HepG2 (cell line): Measurements from ENCODE around the gene SYS1. TPM values are rescaled to one million over a fixed set of nuclear protein-coding genes. Genes with fewer than 3 reads are reported as not detected.

Experiments used
- CHD4 ChIP-seq: fragments of 200-600 bp; sonication (generic); IDR thresholded peaks from 2 replicates; pipeline ENCODE4 v1.7.0; 2017; ENCODE audit warnings: mild to moderate bottlenecking, low read length, borderline replicate concordance
- EED ChIP-seq: sonication (generic); formaldehyde crosslinking; IDR thresholded peaks from 2 replicates; pipeline ENCODE4 v1.5.0; 2020; ENCODE audit warnings: mild to moderate bottlenecking, missing genetic modification reagents
- ELF3 ChIP-seq: IDR thresholded peaks from 2 replicates; pipeline ENCODE4 v1.6.1; 2016; ENCODE audit warnings: missing genetic modification reagents, missing compliant biosample characterization
- ETV6 ChIP-seq: sonication (generic); formaldehyde crosslinking; conservative IDR thresholded peaks from 2 replicates; pipeline ENCODE4 v1.4.0; 2020; ENCODE audit warnings: missing genetic modification reagents
- GABPA ChIP-seq, 2 experiments: IDR thresholded peaks; 2 replicates each; pipeline ENCODE4 v1.6.1; 2011 to 2016; ENCODE audit warnings: low read depth in 2 of 2, low read length in 1 of 2, missing biosample characterization in 1 of 2, missing genetic modification characterization in 1 of 2
- HNRNPLL ChIP-seq: fragments of 200-400 bp; formaldehyde crosslinking; IDR thresholded peaks from 2 replicates; pipeline ENCODE4 v1.6.1; 2017; ENCODE audit warnings: mild to moderate bottlenecking, low read depth, low read length; ENCODE audit not compliant: poor library complexity, severe bottlenecking
- JUNB ChIP-seq: sonication (generic); formaldehyde crosslinking; IDR thresholded peaks from 2 replicates; pipeline ENCODE4 v1.8.0; 2022; ENCODE audit warnings: missing genetic modification reagents, mild to moderate bottlenecking, borderline replicate concordance
- KDM2A ChIP-seq: sonication (generic); formaldehyde crosslinking; IDR thresholded peaks from 2 replicates; pipeline ENCODE4 v1.4.0; 2020; ENCODE audit warnings: low read depth, missing genetic modification reagents, borderline replicate concordance
- PHF5A ChIP-seq: IDR thresholded peaks from one replicate; pipeline ENCODE4 v1.6.1; 2018; ENCODE audit warnings: low read depth, missing genetic modification reagents; ENCODE audit not compliant: unreplicated experiment
- POLR2AphosphoS5 ChIP-seq: IDR thresholded peaks from 2 replicates; pipeline ENCODE4 v1.6.1; 2012; ENCODE audit warnings: low read depth, low read length
- RELA ChIP-seq: sonication (generic); formaldehyde crosslinking; IDR thresholded peaks from 2 replicates; pipeline ENCODE4 v1.4.0; 2020; ENCODE audit warnings: missing genetic modification reagents
- SMAD3 ChIP-seq: sonication (generic); formaldehyde crosslinking; IDR thresholded peaks from 2 replicates; pipeline ENCODE4 v1.4.0; 2020; ENCODE audit warnings: missing genetic modification reagents
- TCF12 ChIP-seq, 2 experiments: fragments of 450-650 bp in 1 of 2; sonication (generic) in 1 of 2; formaldehyde crosslinking in 1 of 2; IDR thresholded peaks; 2 replicates each; pipeline versions ENCODE4 v1.6.1 to v1.8.0; 2017 to 2022; ENCODE audit warnings: antibody characterized with exemption in 1 of 2, mild to moderate bottlenecking in 1 of 2, missing genetic modification reagents in 1 of 2, moderate library complexity in 1 of 2
- TEAD3 ChIP-seq: optimal IDR thresholded peaks from 2 replicates; pipeline ENCODE3; 2016; ENCODE audit warnings: borderline replicate concordance
- ZBTB4 ChIP-seq: sonication (generic); formaldehyde crosslinking; IDR thresholded peaks from 2 replicates; pipeline ENCODE4 v1.4.0; 2020; ENCODE audit warnings: missing genetic modification reagents, mild to moderate bottlenecking, borderline replicate concordance
- ZNF12 ChIP-seq: sonication (generic); formaldehyde crosslinking; IDR thresholded peaks from 2 replicates; pipeline ENCODE4 v1.5.0; 2020; ENCODE audit warnings: missing genetic modification reagents
- ZNF256 ChIP-seq: sonication (generic); formaldehyde crosslinking; conservative IDR thresholded peaks from 2 replicates; pipeline ENCODE4 v1.4.0; 2020; ENCODE audit warnings: missing genetic modification reagents
- ZNF790 ChIP-seq: sonication (generic); formaldehyde crosslinking; IDR thresholded peaks from 2 replicates; pipeline ENCODE4 v1.8.0; 2022; ENCODE audit warnings: missing genetic modification reagents, mild to moderate bottlenecking, borderline replicate concordance
- polyA plus RNA-seq, 8 experiments: library from polyadenylated mRNA; depleted of rRNA in 3 of 8; stranded (reverse) in 7 of 8; unstranded in 1 of 8; fragments of >200 nt; fragmentation: Illumina TruSeq in 4 of 8; extraction: Trizol in 4 of 8; gene quantifications; 2 replicates each; pipeline versions ENCODE4 v1.2.1 to v1.2.3, GENCODE V29; 2011 to 2016; ENCODE audit warnings: low read depth in 4 of 8, missing spikeins in 1 of 8, mixed read lengths in 1 of 8; ENCODE audit not compliant: insufficient read depth in 1 of 8
- total RNA-seq, 5 experiments: library from RNA; depleted of rRNA; stranded (reverse); fragments of >200 nt; fragmentation: Illumina TruSeq; extraction: Trizol; gene quantifications; 2 replicates each; pipeline ENCODE4 v1.2.3, GENCODE V29; 2016; ENCODE audit warnings: low read depth in 1 of 5
- TF ChIP-seq, protein P1 (sequence below): IDR thresholded peaks from 2 replicates; pipeline ENCODE4 v1.6.1; 2016; ENCODE audit warnings: mild to moderate bottlenecking
- TF ChIP-seq, protein P2 (sequence below): sonication (generic); formaldehyde crosslinking; IDR thresholded peaks from 2 replicates; pipeline ENCODE4 v1.8.1; 2023; ENCODE audit warnings: mild to moderate bottlenecking, inconsistent platforms, moderate library complexity, missing genetic modification reagents, borderline replicate concordance

Gene SYS1
- total and polyA plus RNA-seq, 2 of the 13 experiments (the other 11 are each of a cell fraction or from before 2014, with no cell fraction given) = 38.3 to 65.6 TPM

DNA sequence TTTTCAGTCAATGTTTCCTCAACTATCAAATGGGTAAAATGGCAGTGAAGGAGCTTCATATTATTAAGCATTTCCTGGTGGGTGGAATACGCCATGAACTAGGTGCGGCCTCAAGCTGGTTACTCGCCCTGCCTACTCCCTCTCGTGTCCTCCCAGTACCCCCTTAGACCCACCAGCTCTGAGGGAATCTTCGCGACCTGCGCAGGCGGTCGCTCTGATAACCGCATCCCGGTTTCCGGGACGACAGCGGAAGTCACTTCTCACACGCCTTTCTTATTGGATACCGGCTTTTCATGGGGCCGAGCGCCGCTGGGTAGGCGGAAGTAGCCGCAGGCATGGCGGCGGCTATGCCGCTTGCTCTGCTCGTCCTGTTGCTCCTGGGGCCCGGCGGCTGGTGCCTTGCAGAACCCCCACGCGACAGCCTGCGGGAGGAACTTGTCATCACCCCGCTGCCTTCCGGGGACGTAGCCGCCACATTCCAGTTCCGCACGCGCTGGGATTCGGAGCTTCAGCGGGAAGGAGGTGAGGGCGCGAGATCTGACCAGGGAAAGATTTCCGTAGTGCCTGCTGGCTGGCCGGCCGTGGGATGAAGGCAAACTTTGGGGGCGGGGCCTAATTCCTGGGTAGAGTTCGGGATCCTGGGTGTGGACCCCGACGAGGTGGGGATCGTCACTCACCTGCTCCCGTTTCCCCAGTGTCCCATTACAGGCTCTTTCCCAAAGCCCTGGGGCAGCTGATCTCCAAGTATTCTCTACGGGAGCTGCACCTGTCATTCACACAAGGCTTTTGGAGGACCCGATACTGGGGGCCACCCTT is 53.1 kb downstream of the SYS1 start, which contains the start of gene PIGT (continued):
- TF ChIP-seq GABPA (IDR thresholded peaks at IDR 0.05; ENCODE audit: low read depth, low read length) (peak; percentile 87), GABPA (CRISPR knock-in tag; IDR thresholded peaks at IDR 0.05; ENCODE audit: low read depth) (peak; percentile 99), POLR2AphosphoS5 (peak; percentile 99), TCF12 (IDR thresholded peaks at IDR 0.05) (no peak), TCF12 (CRISPR knock-in tag; IDR thresholded peaks at IDR 0.05) (no peak), ZNF256 (CRISPR knock-in tag) (no peak; the same call in 1 of the 2 replicates), ZBTB4 (CRISPR knock-in tag) (peak; percentile 93; the same call in 1 of the 2 replicates), ZNF790 (CRISPR knock-in tag) (peak; percentile 30; the same call in 1 of the 2 replicates), HNRNPLL (peak; percentile 94), ELF3 (peak; percentile 94), SMAD3 (CRISPR knock-in tag) (peak; percentile 94), EED (CRISPR knock-in tag) (peak; percentile 98), RELA (peak; percentile 50; the same call in 1 of the 2 replicates), TEAD3 (peak; percentile 49), JUNB (CRISPR knock-in tag) (0 out of 2 replicates have a peak, but pooled peaks have one; percentile 50), ETV6 (peak; percentile 94), ZNF12 (CRISPR knock-in tag) (0 out of 2 replicates have a peak, but pooled peaks have one; percentile 19), PHF5A (CRISPR knock-in tag) (peak; percentile 81), CHD4 (no peak), KDM2A (CRISPR knock-in tag) (peak; percentile 93)
- TF ChIP-seq, protein P1, sequence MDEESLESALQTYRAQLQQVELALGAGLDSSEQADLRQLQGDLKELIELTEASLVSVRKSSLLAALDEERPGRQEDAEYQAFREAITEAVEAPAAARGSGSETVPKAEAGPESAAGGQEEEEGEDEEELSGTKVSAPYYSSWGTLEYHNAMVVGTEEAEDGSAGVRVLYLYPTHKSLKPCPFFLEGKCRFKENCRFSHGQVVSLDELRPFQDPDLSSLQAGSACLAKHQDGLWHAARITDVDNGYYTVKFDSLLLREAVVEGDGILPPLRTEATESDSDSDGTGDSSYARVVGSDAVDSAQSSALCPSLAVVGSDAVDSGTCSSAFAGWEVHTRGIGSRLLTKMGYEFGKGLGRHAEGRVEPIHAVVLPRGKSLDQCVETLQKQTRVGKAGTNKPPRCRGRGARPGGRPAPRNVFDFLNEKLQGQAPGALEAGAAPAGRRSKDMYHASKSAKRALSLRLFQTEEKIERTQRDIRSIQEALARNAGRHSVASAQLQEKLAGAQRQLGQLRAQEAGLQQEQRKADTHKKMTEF (CRISPR knock-in tag) = peak; percentile 89
- TF ChIP-seq, protein P2, sequence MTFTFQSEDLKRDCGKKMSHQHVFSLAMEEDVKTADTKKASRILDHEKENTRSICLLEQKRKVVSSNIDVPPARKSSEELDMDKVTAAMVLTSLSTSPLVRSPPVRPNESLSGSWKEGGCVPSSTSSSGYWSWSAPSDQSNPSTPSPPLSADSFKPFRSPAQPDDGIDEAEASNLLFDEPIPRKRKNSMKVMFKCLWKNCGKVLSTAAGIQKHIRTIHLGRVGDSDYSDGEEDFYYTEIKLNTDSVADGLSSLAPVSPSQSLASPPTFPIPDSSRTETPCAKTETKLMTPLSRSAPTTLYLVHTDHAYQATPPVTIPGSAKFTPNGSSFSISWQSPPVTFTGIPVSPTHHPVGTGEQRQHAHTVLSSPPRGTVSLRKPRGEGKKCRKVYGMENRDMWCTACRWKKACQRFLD (CRISPR knock-in tag) = peak; percentile 97
